ENCODE data around the gene ATP6V1C2. TPM values are rescaled to one million over a fixed set of nuclear protein-coding genes. Genes with fewer than 3 reads are reported as not detected.

ATP6V1C2 gene
- total and polyA plus RNA-seq, 3 donors from 2014 or later = 3.6 to 6.2 (median 5.9) TPM

DNA sequence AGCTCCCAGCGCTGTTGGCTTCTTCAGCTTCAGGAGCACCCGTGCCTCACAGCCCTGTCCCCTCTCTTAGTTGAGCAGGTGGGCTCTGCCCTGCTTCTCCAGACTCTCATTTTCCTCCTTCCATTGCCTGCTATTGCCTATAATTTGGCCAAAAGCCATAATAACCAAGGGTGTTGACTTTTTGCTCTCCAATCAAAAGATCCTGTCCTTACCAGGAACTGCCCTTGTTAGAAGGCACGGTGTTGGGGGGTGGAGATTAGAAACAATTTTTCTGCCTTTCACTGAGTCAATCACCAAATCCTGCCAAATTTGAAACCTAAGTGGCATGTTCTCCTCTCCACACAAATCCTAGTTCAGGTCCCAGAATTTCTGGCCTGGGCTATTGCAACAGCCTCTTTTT, 107.9 kb downstream of the ATP6V1C2 start:
- H3K4me3 ChIP-seq = no peak overlapping the region
- no peaks in the 10 kb centered on the region for H3K9me3 ChIP-seq
- 84% methylated on average over 3 of the region's 3 CpGs for WGBS, 2 donors
- DNase-seq = no peak
- H3K36me3 ChIP-seq (ENCODE audit: low read depth, missing control alignments) = no peaks in the 10 kb centered on the region
- H3K27ac ChIP-seq = no peak overlapping the region
- H3K4me1 ChIP-seq = no peaks in the 10 kb centered on the region
- intact Hi-C loops (cut with DNase I; ENCODE audit: low total_unique reads) = no loop called here
- no peak for TF ChIP-seq POLR2A (IDR thresholded peaks at IDR 0.05)
- TF ChIP-seq, protein P1, sequence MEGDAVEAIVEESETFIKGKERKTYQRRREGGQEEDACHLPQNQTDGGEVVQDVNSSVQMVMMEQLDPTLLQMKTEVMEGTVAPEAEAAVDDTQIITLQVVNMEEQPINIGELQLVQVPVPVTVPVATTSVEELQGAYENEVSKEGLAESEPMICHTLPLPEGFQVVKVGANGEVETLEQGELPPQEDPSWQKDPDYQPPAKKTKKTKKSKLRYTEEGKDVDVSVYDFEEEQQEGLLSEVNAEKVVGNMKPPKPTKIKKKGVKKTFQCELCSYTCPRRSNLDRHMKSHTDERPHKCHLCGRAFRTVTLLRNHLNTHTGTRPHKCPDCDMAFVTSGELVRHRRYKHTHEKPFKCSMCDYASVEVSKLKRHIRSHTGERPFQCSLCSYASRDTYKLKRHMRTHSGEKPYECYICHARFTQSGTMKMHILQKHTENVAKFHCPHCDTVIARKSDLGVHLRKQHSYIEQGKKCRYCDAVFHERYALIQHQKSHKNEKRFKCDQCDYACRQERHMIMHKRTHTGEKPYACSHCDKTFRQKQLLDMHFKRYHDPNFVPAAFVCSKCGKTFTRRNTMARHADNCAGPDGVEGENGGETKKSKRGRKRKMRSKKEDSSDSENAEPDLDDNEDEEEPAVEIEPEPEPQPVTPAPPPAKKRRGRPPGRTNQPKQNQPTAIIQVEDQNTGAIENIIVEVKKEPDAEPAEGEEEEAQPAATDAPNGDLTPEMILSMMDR (IDR thresholded peaks at IDR 0.05) = no peak
- H3K27me3 ChIP-seq = no peaks in the 10 kb centered on the region

DNA sequence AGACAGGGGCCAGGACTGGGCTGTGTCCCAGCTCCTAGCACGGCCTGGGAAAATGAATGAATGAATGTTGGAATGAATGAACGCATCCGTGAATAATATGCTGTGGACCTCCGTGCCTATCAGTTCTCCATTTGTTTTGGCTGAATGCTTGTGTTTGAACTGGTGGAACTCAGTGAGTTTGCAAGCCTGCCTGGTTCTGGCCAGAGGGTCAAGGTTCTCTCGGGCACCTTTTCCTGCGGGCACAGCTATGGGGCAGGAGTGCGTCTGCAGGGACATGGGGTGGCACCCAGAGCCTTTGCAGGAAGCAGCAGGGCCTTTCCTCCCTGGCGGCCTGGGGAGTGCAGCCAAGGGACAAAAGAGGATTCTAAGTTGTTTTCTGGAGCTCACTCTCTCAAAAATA, 108.8 kb downstream of the ATP6V1C2 start:
- Histone ChIP-seq H3K4me3 (no peak overlapping the region), H3K27ac (no peak overlapping the region), H3K36me3 (ENCODE audit: low read depth, missing control alignments) (no peaks in the 10 kb centered on the region), H3K4me1 (no peaks in the 10 kb centered on the region), H3K9me3 (no peaks in the 10 kb centered on the region), H3K27me3 (no peaks in the 10 kb centered on the region)
- WGBS, 2 donors = 81 to 86% methylated on average over 7 to 8 of the region's 8 CpGs
- no peak for TF ChIP-seq POLR2A (IDR thresholded peaks at IDR 0.05)
- TF ChIP-seq, protein P1 (IDR thresholded peaks at IDR 0.05) = no peak
- intact Hi-C loops (cut with DNase I; ENCODE audit: low total_unique reads) = no loop called here
- DNase-seq = no peak

DNA sequence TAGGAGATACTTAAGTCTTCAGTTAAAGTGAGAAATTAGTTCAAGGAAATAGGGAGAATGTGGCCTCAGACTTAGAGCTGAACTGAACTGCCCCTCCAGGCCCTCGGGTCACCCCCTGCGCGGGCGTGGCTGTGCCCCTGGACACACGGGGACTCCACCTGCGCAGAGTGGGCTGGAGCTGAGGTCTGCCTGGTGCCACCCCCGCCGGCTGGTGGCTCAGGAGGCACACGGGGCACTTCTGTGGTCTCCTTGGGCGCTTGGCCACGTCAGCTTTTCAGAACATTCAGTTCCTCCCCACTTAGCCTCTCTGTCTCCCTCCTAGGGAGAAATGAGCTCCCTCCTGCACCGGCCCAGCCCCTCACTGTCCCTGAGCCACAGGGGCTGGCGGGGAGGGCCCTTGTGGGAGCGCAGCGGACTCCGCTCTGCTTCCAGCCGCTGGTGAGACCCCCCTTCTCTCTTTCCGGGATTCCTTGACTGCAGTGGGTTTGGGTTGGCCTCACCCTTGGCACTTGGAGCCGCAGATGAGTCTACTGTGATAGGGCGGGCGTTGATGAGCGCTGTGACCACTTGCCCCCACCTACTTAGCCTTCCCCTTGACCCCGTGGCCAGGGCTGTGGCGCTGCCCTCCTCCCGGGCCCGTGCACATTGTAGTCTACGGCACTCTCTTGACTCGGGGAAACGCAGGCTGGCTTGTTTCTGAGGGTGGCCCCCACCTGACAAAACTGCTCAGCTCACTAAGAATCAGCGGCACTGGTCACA, 109.4 kb downstream of the ATP6V1C2 start:
- Histone ChIP-seq H3K36me3 (ENCODE audit: low read depth, missing control alignments) (no peaks in the 10 kb centered on the region), H3K4me1 (no peaks in the 10 kb centered on the region), H3K9me3 (no peaks in the 10 kb centered on the region), H3K4me3 (no peak overlapping the region), H3K27me3 (no peaks in the 10 kb centered on the region), H3K27ac (no peak overlapping the region)
- TF ChIP-seq, protein P1 (IDR thresholded peaks at IDR 0.05) = no peak
- no peak for TF ChIP-seq POLR2A (IDR thresholded peaks at IDR 0.05)
- 71 to 77% methylated on average over 14 to 30 of the region's 30 CpGs for WGBS, 2 donors
- no peak for DNase-seq
- intact Hi-C loops (cut with DNase I; ENCODE audit: low total_unique reads) = no loop called here

DNA sequence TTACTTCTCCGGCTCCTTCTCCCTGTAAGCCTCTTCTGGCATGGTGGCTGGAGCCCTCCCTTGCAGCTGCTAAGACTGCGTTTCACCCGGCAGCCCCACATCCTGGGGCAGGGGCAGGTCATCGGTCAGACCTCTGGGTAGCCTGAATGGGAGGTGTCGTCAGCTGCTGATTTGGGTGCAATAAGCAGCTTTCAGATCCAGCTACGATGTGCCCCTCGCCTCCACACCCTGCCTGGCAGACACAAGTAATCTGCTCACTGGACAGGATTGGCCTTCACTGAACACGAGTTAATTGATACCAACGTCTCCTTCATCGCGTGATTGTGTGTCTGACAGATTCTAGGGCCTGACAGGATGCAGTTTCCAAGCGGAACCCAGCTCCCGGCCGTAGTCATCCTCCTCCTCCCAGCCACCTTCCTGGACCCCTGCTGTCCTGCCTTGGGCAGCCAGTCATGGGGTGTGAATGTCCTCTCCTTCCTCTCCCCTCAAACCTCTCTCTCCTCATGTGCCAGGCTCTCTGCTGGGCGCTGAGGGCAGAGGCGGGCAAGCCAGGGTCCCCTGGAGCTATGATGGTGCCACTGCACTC, 110.1 kb downstream of the ATP6V1C2 start:
- Histone ChIP-seq H3K36me3 (ENCODE audit: low read depth, missing control alignments) (no peaks in the 10 kb centered on the region), H3K4me3 (no peak overlapping the region), H3K27ac (no peak overlapping the region), H3K9me3 (no peaks in the 10 kb centered on the region), H3K4me1 (no peaks in the 10 kb centered on the region), H3K27me3 (no peaks in the 10 kb centered on the region)
- WGBS, 2 donors = 68 to 74% methylated on average over 8 to 16 of the region's 16 CpGs
- DNase-seq = no peak
- TF ChIP-seq POLR2A (IDR thresholded peaks at IDR 0.05) = no peak
- TF ChIP-seq, protein P1 (IDR thresholded peaks at IDR 0.05) = no peak
- intact Hi-C loops (cut with DNase I; ENCODE audit: low total_unique reads) = no loop called here
